Trophoblast cell (in vitro differentiated cells and primary cell): ENCODE results near the gene LRRFIP1.

Experiments used
- DNase-seq, 2 donors: peaks; one replicate each; pipeline ENCODE4 v3.0.0-alpha.2; 2016
- H2AFZ ChIP-seq: 2 replicates; pipeline ENCODE4 v1.6.1; 2013; ENCODE audit warnings: low read length, moderate library complexity, mild to moderate bottlenecking; ENCODE audit not compliant: insufficient read depth, poor library complexity
- H2AK5ac ChIP-seq: 2 replicates; pipeline ENCODE4 v1.6.1; 2013; ENCODE audit warnings: mild to moderate bottlenecking, low read length
- H2BK120ac ChIP-seq: 2 replicates; pipeline ENCODE4 v1.6.1; 2013; ENCODE audit warnings: low read length, mild to moderate bottlenecking, moderate library complexity; ENCODE audit not compliant: insufficient read depth, poor library complexity
- H2BK12ac ChIP-seq: 2 replicates; pipeline ENCODE4 v1.6.1; 2013; ENCODE audit warnings: mild to moderate bottlenecking, low read length, moderate library complexity
- H2BK5ac ChIP-seq: 2 replicates; pipeline ENCODE4 v1.6.1; 2013; ENCODE audit warnings: low read length, low read depth, moderate library complexity, mild to moderate bottlenecking; ENCODE audit not compliant: poor library complexity
- H3K14ac ChIP-seq: 2 replicates; pipeline ENCODE4 v1.6.1; 2013; ENCODE audit warnings: mild to moderate bottlenecking, low read length
- H3K18ac ChIP-seq: 2 replicates; pipeline ENCODE4 v1.6.1; 2013; ENCODE audit warnings: mild to moderate bottlenecking, low read length
- H3K23ac ChIP-seq: 2 replicates; pipeline ENCODE4 v1.6.1; 2013; ENCODE audit warnings: low read length
- H3K27ac ChIP-seq: 2 replicates; pipeline ENCODE4 v1.5.1; 2013; ENCODE audit warnings: low read depth, mild to moderate bottlenecking, inconsistent platforms, low read length, moderate library complexity
- H3K27me3 ChIP-seq: 2 replicates; pipeline ENCODE4 v1.6.1; 2013; ENCODE audit warnings: inconsistent platforms, mild to moderate bottlenecking, low read length, moderate library complexity; ENCODE audit not compliant: insufficient read depth
- H3K36me3 ChIP-seq, 2 experiments: 1 replicate in 1 of 2; 2 replicates in 1 of 2; pipeline ENCODE4 v1.6.1; 2013; ENCODE audit warnings: low read length in 2 of 2, mild to moderate bottlenecking in 2 of 2, moderate library complexity in 1 of 2; ENCODE audit not compliant: insufficient read depth in 2 of 2, control insufficient read depth in 1 of 2
- H3K4ac ChIP-seq: 2 replicates; pipeline ENCODE4 v1.6.1; 2013; ENCODE audit warnings: low read depth, mild to moderate bottlenecking, low read length, moderate library complexity
- H3K4me1 ChIP-seq, 2 experiments: 1 replicate in 1 of 2; 2 replicates in 1 of 2; pipeline ENCODE4 v1.6.1; 2013; ENCODE audit warnings: low read length in 2 of 2, mild to moderate bottlenecking in 2 of 2, moderate library complexity in 1 of 2; ENCODE audit not compliant: insufficient read depth in 2 of 2, control insufficient read depth in 1 of 2
- H3K4me2 ChIP-seq: 2 replicates; pipeline ENCODE4 v1.6.1; 2013; ENCODE audit warnings: inconsistent platforms, mild to moderate bottlenecking, low read length, moderate library complexity
- H3K4me3 ChIP-seq: 2 replicates; pipeline ENCODE4 v1.5.1; 2013; ENCODE audit warnings: mild to moderate bottlenecking, low read depth, low read length, inconsistent platforms
- H3K79me1 ChIP-seq: one replicate; pipeline ENCODE4 v1.6.1; 2013; ENCODE audit warnings: low read length
- H3K79me2 ChIP-seq: 2 replicates; pipeline ENCODE4 v1.6.1; 2013; ENCODE audit warnings: low read length, mild to moderate bottlenecking; ENCODE audit not compliant: control insufficient read depth, insufficient read depth, poor library complexity
- H3K9ac ChIP-seq: 2 replicates; pipeline ENCODE4 v1.6.1; 2013; ENCODE audit warnings: mild to moderate bottlenecking, low read length
- H3K9me3 ChIP-seq: 2 replicates; pipeline ENCODE4 v1.6.1; 2013; ENCODE audit warnings: low read depth, mild to moderate bottlenecking, control low read depth, inconsistent platforms, low read length; ENCODE audit not compliant: insufficient read depth
- H4K12ac ChIP-seq: 2 replicates; pipeline ENCODE4 v1.6.1; 2013; ENCODE audit warnings: low read depth, mild to moderate bottlenecking, low read length, moderate library complexity
- H4K8ac ChIP-seq: 2 replicates; pipeline ENCODE4 v1.6.1; 2013; ENCODE audit warnings: low read depth, mild to moderate bottlenecking, low read length, moderate library complexity
- H4K91ac ChIP-seq: one replicate; pipeline ENCODE4 v1.6.1; 2013; ENCODE audit warnings: low read depth, mild to moderate bottlenecking, low read length, moderate library complexity
- WGBS: extraction: QIAGEN DNeasy Blood & Tissue Kit; methylation state at CpG from one replicate; pipeline ENCODE4 v1.1.7; 2013; ENCODE audit warnings: missing lambda C conversion rate; ENCODE audit not compliant: insufficient read length, insufficient coverage; ENCODE audit errors: extremely low coverage; 5-methylcytosine and 5-hydroxymethylcytosine counted together

LRRFIP1 gene

DNA sequence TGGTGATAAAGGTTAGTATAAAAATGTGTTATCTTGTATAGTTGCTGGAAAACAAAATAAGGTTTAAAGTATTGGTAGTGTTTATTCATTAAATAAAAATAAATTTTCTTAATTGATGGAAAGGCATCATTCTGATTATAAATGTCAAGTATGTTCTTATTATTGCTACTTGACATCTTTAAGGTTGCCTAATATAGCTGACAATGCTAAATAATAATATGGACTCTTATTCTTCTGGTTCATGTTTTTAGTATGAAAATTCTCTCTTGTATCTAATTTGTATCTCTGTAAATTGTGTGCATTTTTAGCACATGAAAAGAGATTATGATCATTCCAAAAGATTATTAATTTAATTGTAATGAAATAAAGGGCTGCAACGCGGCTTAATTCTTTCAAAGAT, 196.2 kb downstream of the LRRFIP1 start:
- Histone ChIP-seq H3K4me1 (no peaks in the 10 kb centered on the region), H3K4ac (no peak overlapping the region), H2BK5ac (no peak overlapping the region), H2BK12ac (no peak overlapping the region), H4K91ac (no peak overlapping the region), H3K79me1 (no peaks in the 10 kb centered on the region), H3K18ac (no peak overlapping the region), H2AFZ (no peak overlapping the region), H3K9me3 (no peaks in the 10 kb centered on the region), H2AK5ac (no peak overlapping the region), H3K36me3 (no peaks in the 10 kb centered on the region), H3K4me2 (no peak overlapping the region), H3K14ac (no peak overlapping the region), H3K23ac (no peak overlapping the region), H3K4me3 (no peak overlapping the region), H3K27ac (no peak overlapping the region), H4K8ac (no peak overlapping the region), H2BK120ac (no peak overlapping the region), H4K12ac (no peak overlapping the region), H3K9ac (no peak overlapping the region), H3K27me3 (no peaks in the 10 kb centered on the region), H3K79me2 (no peaks in the 10 kb centered on the region)
- WGBS, result no CpG with 5 or more reads among the region's 2 CpGs
- no peak for DNase-seq

DNA sequence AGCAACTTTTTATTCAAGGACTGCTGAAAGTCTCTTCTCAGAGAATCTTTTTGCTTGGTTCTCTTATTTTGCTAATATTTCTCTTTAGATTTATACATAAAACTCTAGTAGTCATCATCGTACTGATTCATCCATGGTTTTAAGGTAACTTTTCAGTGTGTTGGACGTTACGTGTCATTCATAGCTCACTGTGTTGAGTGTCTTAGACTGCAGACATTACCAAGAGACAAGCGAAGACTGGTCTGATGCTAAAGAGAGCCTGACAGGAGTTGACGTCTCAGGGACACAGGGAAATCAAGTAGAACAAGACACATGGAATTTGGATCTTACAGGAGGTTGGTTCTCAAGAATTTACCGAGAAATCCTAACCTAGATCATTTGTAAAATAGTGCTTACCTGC, 196.7 kb downstream of the LRRFIP1 start:
- H2BK12ac ChIP-seq, result no peak overlapping the region
- no peak overlapping the region for H3K23ac ChIP-seq
- H2BK5ac ChIP-seq, result no peak overlapping the region
- no peak overlapping the region for H3K9ac ChIP-seq
- H3K4ac ChIP-seq, result no peak overlapping the region
- H2AK5ac ChIP-seq, result no peak overlapping the region
- no peaks in the 10 kb centered on the region for H3K27me3 ChIP-seq
- no peaks in the 10 kb centered on the region for H3K9me3 ChIP-seq
- H3K4me3 ChIP-seq, result no peak overlapping the region
- no peak overlapping the region for H4K91ac ChIP-seq
- no peak overlapping the region for H3K18ac ChIP-seq
- no peak overlapping the region for H2AFZ ChIP-seq
- no peak overlapping the region for H3K14ac ChIP-seq
- H3K36me3 ChIP-seq, result no peaks in the 10 kb centered on the region
- H2BK120ac ChIP-seq, result no peak overlapping the region
- H3K79me2 ChIP-seq, result no peaks in the 10 kb centered on the region
- no peak overlapping the region for H3K4me2 ChIP-seq
- DNase-seq, result no peak
- no CpG with 5 or more reads among the region's 6 CpGs for WGBS
- H3K79me1 ChIP-seq, result no peaks in the 10 kb centered on the region
- no peaks in the 10 kb centered on the region for H3K4me1 ChIP-seq
- H3K27ac ChIP-seq, result no peak overlapping the region
- H4K8ac ChIP-seq, result no peak overlapping the region
- no peak overlapping the region for H4K12ac ChIP-seq

DNA sequence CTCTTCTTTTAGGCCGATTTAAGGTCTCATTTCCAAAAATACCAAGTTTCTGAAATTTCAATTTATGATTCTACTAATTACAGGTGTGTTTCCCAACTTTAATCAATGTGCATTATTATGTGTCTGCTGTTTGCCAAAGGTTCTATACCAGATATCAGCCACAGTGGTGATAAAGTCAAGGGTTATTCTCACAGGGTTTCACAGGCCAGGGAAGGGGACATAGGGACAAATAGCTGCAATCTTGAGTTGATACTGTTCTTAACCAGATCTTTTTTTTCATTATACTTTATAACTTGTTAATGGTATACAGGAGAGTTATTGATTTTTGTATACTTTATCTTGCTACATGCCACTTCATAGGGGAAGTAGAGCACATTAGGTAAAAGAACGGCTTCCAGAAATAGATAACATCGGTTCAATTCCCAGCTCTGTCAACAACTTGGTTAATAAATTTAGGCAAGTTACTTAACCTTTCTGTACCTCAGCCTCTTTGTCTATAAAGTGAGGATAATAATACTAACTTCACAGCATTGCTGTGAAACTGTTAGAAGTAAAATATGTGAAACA, 200.1 kb downstream of the LRRFIP1 start:
- Histone ChIP-seq H4K91ac (no peak overlapping the region), H2BK12ac (no peak overlapping the region), H3K4me1 (no peaks in the 10 kb centered on the region), H3K36me3 (no peaks in the 10 kb centered on the region), H4K12ac (no peak overlapping the region), H3K14ac (no peak overlapping the region), H3K4me2 (no peak overlapping the region), H3K9ac (no peak overlapping the region), H2AK5ac (no peak overlapping the region), H3K27ac (no peak overlapping the region), H3K23ac (no peak overlapping the region), H4K8ac (no peak overlapping the region), H3K4me3 (no peak overlapping the region), H3K79me2 (no peaks in the 10 kb centered on the region), H3K4ac (no peak overlapping the region), H3K79me1 (no peaks in the 10 kb centered on the region), H3K27me3 (no peaks in the 10 kb centered on the region), H2BK120ac (no peak overlapping the region), H2BK5ac (no peak overlapping the region), H3K9me3 (peaks cover 1% of the 10 kb centered on the region), H2AFZ (no peak overlapping the region), H3K18ac (no peak overlapping the region)
- DNase-seq, result no peak
- no CpG with 5 or more reads among the region's 3 CpGs for WGBS
